ENCODE data around the gene DUSP5.
"Not testable (repeated sequence)": the region's sequence is repeated elsewhere in the genome, so short reads cannot be mapped to it uniquely, and the experiment has no call there.

DNA sequence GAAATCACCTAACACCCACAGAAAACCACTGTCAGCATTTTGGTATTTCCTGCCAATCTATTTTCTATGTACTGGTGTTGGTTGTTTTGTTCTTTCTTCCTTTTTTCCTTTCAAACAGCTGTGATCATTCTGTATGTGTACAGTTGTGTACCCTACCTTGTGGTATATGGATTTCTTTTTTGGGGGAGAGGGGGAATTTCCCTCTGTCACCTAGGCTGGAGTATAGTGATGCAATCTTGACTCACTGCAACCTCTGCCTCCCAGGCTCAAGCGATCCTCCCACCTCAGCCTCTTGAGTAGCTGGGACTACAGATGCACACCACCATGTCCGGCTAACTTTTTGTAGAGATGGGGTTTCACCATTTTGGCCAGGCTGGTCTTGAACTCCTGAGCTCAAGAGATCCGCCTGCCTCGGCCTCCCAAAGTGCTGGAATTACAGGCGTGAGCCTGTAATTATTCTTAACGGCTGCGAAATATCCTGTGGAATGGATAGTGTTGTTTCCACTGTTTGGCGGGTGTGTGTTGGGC, 31.4 kb downstream of the DUSP5 start:
- TF ChIP-seq, protein P1, sequence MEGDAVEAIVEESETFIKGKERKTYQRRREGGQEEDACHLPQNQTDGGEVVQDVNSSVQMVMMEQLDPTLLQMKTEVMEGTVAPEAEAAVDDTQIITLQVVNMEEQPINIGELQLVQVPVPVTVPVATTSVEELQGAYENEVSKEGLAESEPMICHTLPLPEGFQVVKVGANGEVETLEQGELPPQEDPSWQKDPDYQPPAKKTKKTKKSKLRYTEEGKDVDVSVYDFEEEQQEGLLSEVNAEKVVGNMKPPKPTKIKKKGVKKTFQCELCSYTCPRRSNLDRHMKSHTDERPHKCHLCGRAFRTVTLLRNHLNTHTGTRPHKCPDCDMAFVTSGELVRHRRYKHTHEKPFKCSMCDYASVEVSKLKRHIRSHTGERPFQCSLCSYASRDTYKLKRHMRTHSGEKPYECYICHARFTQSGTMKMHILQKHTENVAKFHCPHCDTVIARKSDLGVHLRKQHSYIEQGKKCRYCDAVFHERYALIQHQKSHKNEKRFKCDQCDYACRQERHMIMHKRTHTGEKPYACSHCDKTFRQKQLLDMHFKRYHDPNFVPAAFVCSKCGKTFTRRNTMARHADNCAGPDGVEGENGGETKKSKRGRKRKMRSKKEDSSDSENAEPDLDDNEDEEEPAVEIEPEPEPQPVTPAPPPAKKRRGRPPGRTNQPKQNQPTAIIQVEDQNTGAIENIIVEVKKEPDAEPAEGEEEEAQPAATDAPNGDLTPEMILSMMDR (IDR thresholded peaks at IDR 0.05 in 4 of 5, conservative IDR thresholded peaks at IDR 0.05 in 1 of 5) = not testable (repeated sequence)
- TF ChIP-seq POLR2A (IDR thresholded peaks at IDR 0.05) = not testable (repeated sequence)
